HT-29 (cell line): ENCODE measurements around the gene GUCA1A. TPM values are rescaled to one million over a fixed set of nuclear protein-coding genes. Genes with fewer than 3 reads are reported as not detected.

Experiments
- DNase-seq: peaks from one replicate; pipeline ENCODE4 v3.0.0-alpha.2; 2015; ENCODE audit warnings: low spot score
- total RNA-seq: library from RNA; depleted of rRNA; stranded (reverse); fragments of >200 nt; shearing (Covaris generic); gene quantifications from 2 replicates; pipeline ENCODE4 v1.2.3, GENCODE V29; 2014; rRNA removed

The GUCA1A gene
- total RNA-seq: not detected in 2 replicates

GRCh38 chr6:42173101-42173500 is at the start of gene GUCA1A:
Gene GUCA1A, plus strand, starts transcription at chr6:42173364. Its CDS starts 250 bp downstream, at chr6:42173614.
- no peak for DNase-seq

- DNase-seq: no peak
These were observed 49.6 kb upstream of the GUCA1A start for GRCh38 chr6:42123379-42124103.

GRCh38 chr6:42124223-42124836 is 48.8 kb upstream of the GUCA1A start:
- no peak for DNase-seq

- no peak for DNase-seq
These were observed 47.9 kb upstream of the GUCA1A start for GRCh38 chr6:42125231-42125630.

- DNase-seq: no peak
These were observed 47.5 kb upstream of the GUCA1A start for GRCh38 chr6:42125663-42126062.

- no peak for DNase-seq
These were observed 44.5 kb upstream of the GUCA1A start for GRCh38 chr6:42128460-42129359.

GRCh38 chr6:42129360-42129676 is 43.8 kb upstream of the GUCA1A start:
- DNase-seq: no peak

- no peak for DNase-seq
These were observed 41.6 kb upstream of the GUCA1A start for GRCh38 chr6:42131531-42131930.

GRCh38 chr6:42133926-42134325 is 39.2 kb upstream of the GUCA1A start:
- no peak for DNase-seq

GRCh38 chr6:42135161-42135560 is 38.0 kb upstream of the GUCA1A start:
- no peak for DNase-seq

- no peak for DNase-seq
These were observed 37.4 kb upstream of the GUCA1A start for GRCh38 chr6:42135722-42136121.

- peak; percentile 44 for DNase-seq
These were observed 36.5 kb upstream of the GUCA1A start for GRCh38 chr6:42136508-42137193.

GRCh38 chr6:42137194-42137753 is 35.9 kb upstream of the GUCA1A start:
- peak; percentile 85 for DNase-seq

GRCh38 chr6:42138190-42138589 is 35.0 kb upstream of the GUCA1A start:
- DNase-seq: no peak

GRCh38 chr6:42138630-42139619 is 34.2 kb upstream of the GUCA1A start:
- peak; percentile 62 for DNase-seq

GRCh38 chr6:42140032-42140431 is 33.1 kb upstream of the GUCA1A start:
- peak; percentile 87 for DNase-seq

GRCh38 chr6:42140756-42141602 is 32.2 kb upstream of the GUCA1A start:
- DNase-seq: peak; percentile 26

GRCh38 chr6:42141603-42142117 is 31.5 kb upstream of the GUCA1A start:
- peak; percentile 62 for DNase-seq
